ENCODE results near the gene KCNK10.

KCNK10 gene

GRCh38 chr14:88188745-88189416 is 134.2 kb downstream of the KCNK10 start:
- H3K4me1 ChIP-seq, result peaks cover 0 to 4% (median 0%) of the 10 kb centered on the region in 4 donors
- peak overlapping the region in 1 of 2 donors; percentile 1 for H3K4me3 ChIP-seq
- no peaks in the 10 kb centered on the region for H3K36me3 ChIP-seq
- no peaks in the 10 kb centered on the region for H3K9me3 ChIP-seq
- no peak for DNase-seq
- H3K27me3 ChIP-seq, result peaks cover 0 to 10% of the 10 kb centered on the region in 2 donors
- intact Hi-C loops (cut with DNase I; ENCODE audit: low total_unique reads), result no loop called here
- no peak for TF ChIP-seq CTCF (IDR thresholded peaks at IDR 0.05)
- no peak overlapping the region for H3K27ac ChIP-seq

GRCh38 chr14:88185843-88186242 is 137.2 kb downstream of the KCNK10 start:
- H3K27me3 ChIP-seq, result peaks cover 0 to 5% of the 10 kb centered on the region in 2 donors
- H3K27ac ChIP-seq, result no peak overlapping the region
- H3K36me3 ChIP-seq, result no peaks in the 10 kb centered on the region
- peaks cover 0 to 4% (median 0%) of the 10 kb centered on the region in 4 donors for H3K4me1 ChIP-seq
- intact Hi-C loops (cut with DNase I; ENCODE audit: low total_unique reads), result no loop called here
- TF ChIP-seq CTCF (IDR thresholded peaks at IDR 0.05), result no peak
- H3K9me3 ChIP-seq, result no peaks in the 10 kb centered on the region
- no peak for DNase-seq
- no peak overlapping the region for H3K4me3 ChIP-seq

- peaks cover 0 to 5% of the 10 kb centered on the region in 2 donors for H3K27me3 ChIP-seq
- H3K4me1 ChIP-seq, result peaks cover 0 to 4% (median 0%) of the 10 kb centered on the region in 4 donors
- TF ChIP-seq CTCF (IDR thresholded peaks at IDR 0.05), result no peak
- H3K27ac ChIP-seq, result no peak overlapping the region
- DNase-seq, result no peak
- intact Hi-C loops (cut with DNase I; ENCODE audit: low total_unique reads), result no loop called here
- H3K9me3 ChIP-seq, result no peaks in the 10 kb centered on the region
- no peak overlapping the region for H3K4me3 ChIP-seq
- no peaks in the 10 kb centered on the region for H3K36me3 ChIP-seq
Observed at GRCh38 chr14:88184956-88185355, 138.1 kb downstream of the KCNK10 start.

GRCh38 chr14:88181072-88181471 is 142.0 kb downstream of the KCNK10 start:
- H3K4me1 ChIP-seq, result no peaks in the 10 kb centered on the region
- H3K36me3 ChIP-seq, result no peaks in the 10 kb centered on the region
- peaks cover 0 to 5% of the 10 kb centered on the region in 2 donors for H3K27me3 ChIP-seq
- intact Hi-C loops (cut with DNase I; ENCODE audit: low total_unique reads), result no loop called here
- no peaks in the 10 kb centered on the region for H3K9me3 ChIP-seq
- TF ChIP-seq CTCF (IDR thresholded peaks at IDR 0.05), result no peak
- H3K4me3 ChIP-seq, result no peak overlapping the region
- no peak overlapping the region for H3K27ac ChIP-seq
- no peak for DNase-seq

- Histone ChIP-seq H3K4me3 (no peak overlapping the region), H3K27ac (no peak overlapping the region), H3K9me3 (no peaks in the 10 kb centered on the region), H3K27me3 (no peaks in the 10 kb centered on the region), H3K4me1 (no peaks in the 10 kb centered on the region), H3K36me3 (no peaks in the 10 kb centered on the region)
- no peak for DNase-seq
- intact Hi-C loops (cut with DNase I; ENCODE audit: low total_unique reads), result no loop called here
- TF ChIP-seq CTCF (IDR thresholded peaks at IDR 0.05), result no peak
Observed at GRCh38 chr14:88179716-88180115, 143.4 kb downstream of the KCNK10 start.

Measured in tibial artery (tissue), 4 donors.